WERI-Rb-1 (cell line): ENCODE results near the gene CD96.

ENCODE experiments used
- DNase-seq: peaks from one replicate; pipeline ENCODE4 v3.0.0-alpha.2; 2020
- H3K27ac ChIP-seq: fragments of 250-450 bp; sonication (Bioruptor Pico); 2 replicates; pipeline ENCODE4 v1.5.1; 2020; ENCODE audit warnings: mild to moderate bottlenecking, moderate library complexity
- H3K27me3 ChIP-seq: fragments of 250-450 bp; sonication (Bioruptor Pico); 2 replicates; pipeline ENCODE4 v1.5.1; 2021; ENCODE audit warnings: mild to moderate bottlenecking, low read depth, moderate library complexity; ENCODE audit not compliant: insufficient read depth, severe bottlenecking
- H3K36me3 ChIP-seq: fragments of 250-450 bp; sonication (Bioruptor Pico); 2 replicates; pipeline ENCODE4 v1.5.1; 2020; ENCODE audit warnings: mild to moderate bottlenecking, moderate library complexity
- H3K4me3 ChIP-seq: 2 replicates; pipeline ENCODE4 v1.5.1; 2011; ENCODE audit warnings: low read depth, mild to moderate bottlenecking, control low read depth, low read length
- H3K9me3 ChIP-seq: fragments of 250-450 bp; sonication (Bioruptor Pico); 2 replicates; pipeline ENCODE4 v1.5.1; 2021; ENCODE audit warnings: mild to moderate bottlenecking, moderate library complexity; ENCODE audit not compliant: severe bottlenecking
- CTCF ChIP-seq: IDR thresholded peaks from 2 replicates; pipeline ENCODE4 v1.5.1; 2011; ENCODE audit warnings: low read depth, mild to moderate bottlenecking, control low read depth, inconsistent platforms, low read length

CD96 gene

GRCh38 chr3:111635403-111635802 lies 93.4 kb downstream of the CD96 start:
- no peaks in the 10 kb centered on the region for H3K9me3 ChIP-seq
- no peak for TF ChIP-seq CTCF
- no peak for DNase-seq
- H3K27ac ChIP-seq = no peak overlapping the region
- H3K4me3 ChIP-seq = no peak overlapping the region
- no peaks in the 10 kb centered on the region for H3K36me3 ChIP-seq
- no peaks in the 10 kb centered on the region for H3K27me3 ChIP-seq

DNA sequence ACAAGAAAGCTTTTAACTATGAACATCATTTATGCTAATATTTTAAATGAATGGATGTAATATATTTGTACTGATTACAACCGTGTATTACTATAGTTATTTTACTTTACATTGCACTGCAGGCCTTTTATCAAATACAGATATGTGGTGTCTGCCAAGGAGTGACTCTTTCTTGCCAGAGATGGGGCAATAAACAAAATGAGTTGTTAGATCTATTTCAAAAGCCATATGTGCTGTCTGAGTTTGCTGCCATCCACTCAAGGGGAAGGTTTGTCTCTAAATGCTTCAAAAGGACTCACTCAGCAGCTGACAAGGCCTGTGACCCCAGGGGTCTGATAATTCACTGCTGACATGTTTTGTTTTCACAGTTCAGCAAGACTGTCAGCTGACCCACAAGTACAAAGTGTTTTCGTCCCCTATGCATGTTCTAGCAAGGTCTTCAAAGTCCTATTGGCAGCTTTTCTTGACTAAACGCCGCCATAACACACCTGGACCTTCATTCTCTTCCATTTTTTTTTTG lies 94.4 kb downstream of the CD96 start:
- no peak for TF ChIP-seq CTCF
- Histone ChIP-seq H3K4me3 (no peak overlapping the region), H3K27me3 (no peaks in the 10 kb centered on the region), H3K36me3 (no peaks in the 10 kb centered on the region), H3K27ac (no peak overlapping the region), H3K9me3 (no peaks in the 10 kb centered on the region)
- DNase-seq = no peak

DNA sequence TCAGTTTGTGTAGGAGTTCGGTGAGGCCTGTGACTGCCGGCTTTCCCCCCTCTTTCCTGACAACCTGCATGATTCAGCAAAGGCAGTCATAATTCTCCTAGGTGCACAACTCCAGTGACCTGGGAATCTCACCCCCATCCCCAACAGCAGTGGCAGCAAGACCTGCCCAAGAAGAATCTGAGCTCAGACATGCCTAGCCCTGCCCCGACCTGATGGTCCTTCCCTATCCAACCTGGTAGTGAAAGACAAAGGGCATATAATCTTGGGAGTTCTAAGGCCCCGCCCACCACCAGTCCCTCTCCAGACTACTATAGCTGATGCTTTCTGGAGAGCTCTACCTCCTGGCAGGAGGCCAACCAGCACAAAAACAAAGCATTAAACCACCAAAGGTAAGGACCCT lies 97.3 kb downstream of the CD96 start:
- H3K27me3 ChIP-seq = no peaks in the 10 kb centered on the region
- DNase-seq = no peak
- no peak overlapping the region for H3K4me3 ChIP-seq
- H3K36me3 ChIP-seq = no peaks in the 10 kb centered on the region
- H3K27ac ChIP-seq = no peak overlapping the region
- peaks cover 4% of the 10 kb centered on the region for H3K9me3 ChIP-seq
- no peak for TF ChIP-seq CTCF

DNA sequence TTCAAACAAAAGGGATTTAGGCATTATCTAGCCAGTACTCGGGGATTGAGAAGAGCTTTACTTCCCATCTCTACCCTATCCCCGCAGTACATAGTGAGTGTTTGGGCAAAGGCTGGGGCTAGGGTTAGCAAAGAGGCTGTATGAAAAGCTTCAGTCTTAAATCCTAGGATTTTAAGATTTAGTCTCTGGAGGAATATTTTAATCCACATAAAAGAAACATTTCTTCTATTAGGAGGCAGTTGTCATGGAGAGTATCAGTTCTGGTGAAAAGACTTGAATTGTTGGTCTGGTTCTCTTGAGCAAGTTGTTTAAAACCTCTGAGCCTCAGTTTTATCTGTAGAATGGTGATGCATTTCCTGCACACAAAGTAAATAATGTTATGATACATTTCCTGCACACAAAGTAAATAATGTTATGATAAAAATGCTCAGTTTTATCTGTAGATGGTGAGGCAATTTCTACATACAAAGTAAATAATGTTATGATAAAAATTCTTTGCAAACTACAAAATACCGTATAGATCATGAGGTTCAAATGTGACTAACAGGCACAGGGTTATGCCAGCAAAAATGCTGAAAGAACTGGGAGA lies 107.1 kb downstream of the CD96 start:
- Histone ChIP-seq H3K27me3 (no peaks in the 10 kb centered on the region), H3K27ac (no peak overlapping the region), H3K9me3 (no peaks in the 10 kb centered on the region), H3K36me3 (no peaks in the 10 kb centered on the region), H3K4me3 (no peak overlapping the region)
- no peak for TF ChIP-seq CTCF
- DNase-seq = no peak

DNA sequence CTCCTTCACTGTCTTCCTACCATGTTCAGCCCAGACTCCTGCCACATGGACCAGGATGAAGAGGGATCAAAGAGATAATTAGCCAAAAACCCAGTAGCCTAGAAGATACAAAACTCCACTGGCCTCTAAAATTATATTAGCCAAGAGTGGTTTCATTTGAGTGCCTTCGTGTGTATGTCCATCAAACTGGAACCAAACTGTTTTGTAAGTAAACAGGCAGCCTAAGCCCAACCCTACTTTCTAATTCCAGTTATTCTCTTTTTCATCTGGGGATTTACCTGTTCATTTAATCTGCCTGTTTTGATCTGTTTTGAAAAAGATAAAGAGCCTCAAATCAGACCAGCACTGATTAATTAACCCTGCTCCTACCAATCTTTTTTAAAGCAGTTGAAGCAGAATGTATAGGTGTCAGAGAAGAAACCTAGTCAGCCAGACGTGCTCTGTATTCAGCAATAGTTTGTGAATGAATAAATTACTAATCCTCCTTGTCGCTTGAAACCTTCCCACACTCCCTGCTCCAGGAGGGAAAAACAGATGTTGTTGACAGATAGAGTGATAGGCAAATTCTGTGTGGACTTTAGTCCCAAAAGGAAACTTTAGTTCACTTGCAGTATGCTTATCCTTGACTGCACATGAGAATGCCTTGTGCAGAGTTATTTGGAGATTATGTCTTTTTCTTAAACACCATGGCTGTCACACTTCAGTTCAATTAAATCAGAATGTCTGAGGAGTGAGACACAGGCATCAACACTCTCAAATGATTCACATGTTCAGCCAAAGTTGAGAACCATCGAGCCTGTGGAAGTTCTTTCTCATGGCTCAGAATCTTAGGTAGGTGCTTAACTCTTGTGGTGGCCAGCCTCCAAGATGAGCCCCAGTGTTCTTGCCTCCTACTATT lies 108.6 kb downstream of the CD96 start:
- H3K9me3 ChIP-seq = no peaks in the 10 kb centered on the region
- no peak for DNase-seq
- no peak overlapping the region for H3K4me3 ChIP-seq
- H3K27me3 ChIP-seq = no peaks in the 10 kb centered on the region
- no peak overlapping the region for H3K27ac ChIP-seq
- H3K36me3 ChIP-seq = no peaks in the 10 kb centered on the region
- TF ChIP-seq CTCF = no peak
